Measurements from ENCODE around the gene GRM5. TPM values are rescaled to one million over a fixed set of nuclear protein-coding genes. Genes with fewer than 3 reads are reported as not detected.

The GRM5 gene
- total RNA-seq, 1 experiment from 2014 or later, result not detected

GRCh38 chr11:88689548-88690240, 376.1 kb downstream of the GRM5 start:
- POLR2A ChIA-PET (ENCODE audit: unreplicated experiment), result no interaction called here
- Histone ChIP-seq H3K4me3 (ENCODE audit: low read length) (no peak overlapping the region), H3F3A (ENCODE audit: low read length, unreplicated experiment) (no peaks in the 10 kb centered on the region), H3K9ac (ENCODE audit: low read length) (no peak overlapping the region), H4K20me1 (ENCODE audit: low read length) (no peaks in the 10 kb centered on the region), H3K4me1 (ENCODE audit: insufficient read depth, low read length) (no peaks in the 10 kb centered on the region), H3K27ac (ENCODE audit: low read length) (no peak overlapping the region), H3K36me3 (ENCODE audit: low read depth, low read length) (no peaks in the 10 kb centered on the region), H3K4me2 (ENCODE audit: low read length) (no peak overlapping the region), H2AFZ (ENCODE audit: low read length) (0 out of 2 replicates have a peak overlapping the region, but pooled peaks have one; percentile 16), H3K9me2 (replicated peaks; ENCODE audit: low read length) (no peaks in the 10 kb centered on the region), H3K79me2 (ENCODE audit: low read length) (no peaks in the 10 kb centered on the region), H3K9me3 (ENCODE audit: low read length) (no peaks in the 10 kb centered on the region), H3K27me3 (ENCODE audit: low read length) (no peaks in the 10 kb centered on the region)
- no peak for DNase-seq
- CTCF ChIA-PET, result no interaction called here
- TF ChIP-seq CTCF (conservative IDR thresholded peaks at IDR 0.05; ENCODE audit: low read depth, low read length), result no peak
- TF ChIP-seq EZH2phosphoT487 (IDR thresholded peaks at IDR 0.05; ENCODE audit: borderline replicate concordance, low read length), result no peak
- no peak for TF ChIP-seq EZH2 (IDR thresholded peaks at IDR 0.05; ENCODE audit: low read length, unreplicated experiment)
- BruUV-seq (replicated peaks), result no TSS peak
- ATAC-seq, result no peak
- intact Hi-C loops (cut with micrococcal nuclease), result loop anchor here (10.0 kb wide), 1 partner anchor 435 kb away; no protein-coding TSS in a partner anchor

- Histone ChIP-seq H3K27ac (ENCODE audit: low read length) (no peak overlapping the region), H3K4me3 (ENCODE audit: low read length) (no peak overlapping the region), H3K36me3 (ENCODE audit: low read depth, low read length) (no peaks in the 10 kb centered on the region), H3K9me2 (replicated peaks; ENCODE audit: low read length) (no peaks in the 10 kb centered on the region), H3K9me3 (ENCODE audit: low read length) (no peaks in the 10 kb centered on the region), H4K20me1 (ENCODE audit: low read length) (no peaks in the 10 kb centered on the region), H3K4me1 (ENCODE audit: insufficient read depth, low read length) (no peaks in the 10 kb centered on the region), H3K79me2 (ENCODE audit: low read length) (no peaks in the 10 kb centered on the region), H3F3A (ENCODE audit: low read length, unreplicated experiment) (no peaks in the 10 kb centered on the region), H3K27me3 (ENCODE audit: low read length) (no peaks in the 10 kb centered on the region), H3K9ac (ENCODE audit: low read length) (no peak overlapping the region), H2AFZ (ENCODE audit: low read length) (no peak overlapping the region), H3K4me2 (ENCODE audit: low read length) (no peak overlapping the region)
- ATAC-seq (no peak), DNase-seq (no peak)
- no peak for TF ChIP-seq CTCF (conservative IDR thresholded peaks at IDR 0.05; ENCODE audit: low read depth, low read length)
- no peak for TF ChIP-seq EZH2 (IDR thresholded peaks at IDR 0.05; ENCODE audit: low read length, unreplicated experiment)
- TF ChIP-seq EZH2phosphoT487 (IDR thresholded peaks at IDR 0.05; ENCODE audit: borderline replicate concordance, low read length), result no peak
- intact Hi-C loops (cut with micrococcal nuclease), result loop anchor here (10.0 kb wide), 1 partner anchor 442 kb away; no protein-coding TSS in a partner anchor
- ChIA-PET CTCF (no interaction called here), POLR2A (ENCODE audit: unreplicated experiment) (no interaction called here)
- BruUV-seq (replicated peaks), result no TSS peak
Observed at GRCh38 chr11:88683024-88683423, 382.8 kb downstream of the GRM5 start.

- TF ChIP-seq EZH2phosphoT487 (IDR thresholded peaks at IDR 0.05; ENCODE audit: borderline replicate concordance, low read length) (no peak), EZH2 (IDR thresholded peaks at IDR 0.05; ENCODE audit: low read length, unreplicated experiment) (no peak), CTCF (conservative IDR thresholded peaks at IDR 0.05; ENCODE audit: low read depth, low read length) (no peak)
- H3K4me3 ChIP-seq (ENCODE audit: low read length), result no peak overlapping the region
- no peaks in the 10 kb centered on the region for H3K36me3 ChIP-seq (ENCODE audit: low read depth, low read length)
- no peak overlapping the region for H3K9ac ChIP-seq (ENCODE audit: low read length)
- peak; percentile 43 for DNase-seq
- H3F3A ChIP-seq (ENCODE audit: low read length, unreplicated experiment), result no peaks in the 10 kb centered on the region
- intact Hi-C loops (cut with micrococcal nuclease), result loop anchor here (10.0 kb wide), 1 partner anchor 444 kb away; no protein-coding TSS in a partner anchor
- H3K9me3 ChIP-seq (ENCODE audit: low read length), result no peaks in the 10 kb centered on the region
- no peak overlapping the region for H3K4me2 ChIP-seq (ENCODE audit: low read length)
- no peaks in the 10 kb centered on the region for H4K20me1 ChIP-seq (ENCODE audit: low read length)
- H3K79me2 ChIP-seq (ENCODE audit: low read length), result no peaks in the 10 kb centered on the region
- H3K27ac ChIP-seq (ENCODE audit: low read length), result no peak overlapping the region
- no peaks in the 10 kb centered on the region for H3K9me2 ChIP-seq (replicated peaks; ENCODE audit: low read length)
- no peaks in the 10 kb centered on the region for H3K4me1 ChIP-seq (ENCODE audit: insufficient read depth, low read length)
- ChIA-PET CTCF (no interaction called here), POLR2A (ENCODE audit: unreplicated experiment) (interaction anchor here (0.6 kb wide), 1 partner anchor 129 kb away, joined by 4 read pairs; no protein-coding TSS in a partner anchor)
- H2AFZ ChIP-seq (ENCODE audit: low read length), result no peak overlapping the region
- H3K27me3 ChIP-seq (ENCODE audit: low read length), result no peaks in the 10 kb centered on the region
- ATAC-seq, result peak; percentile 69
- BruUV-seq (replicated peaks), result no TSS peak
Observed at GRCh38 chr11:88680806-88681205, 385.0 kb downstream of the GRM5 start.

Data from PC-3 (cell line).